ENCODE data around the gene STIM1.

STIM1 gene

GRCh38 chr11:3970108-3970507 lies 114.6 kb downstream of the STIM1 start:
- Histone ChIP-seq H3K9me3 (no peaks in the 10 kb centered on the region), H3K27me3 (ENCODE audit: low read depth) (no peaks in the 10 kb centered on the region), H3K36me3 (replicated peaks) (no peaks in the 10 kb centered on the region), H3K4me1 (no peaks in the 10 kb centered on the region), H3K4me3 (no peak overlapping the region)
- in situ Hi-C loops (cut with MboI; ENCODE audit: low sequenced_read_pairs): no loop called here
- DNase-seq (ENCODE audit: low spot score in 2 of 2): no peak

DNA sequence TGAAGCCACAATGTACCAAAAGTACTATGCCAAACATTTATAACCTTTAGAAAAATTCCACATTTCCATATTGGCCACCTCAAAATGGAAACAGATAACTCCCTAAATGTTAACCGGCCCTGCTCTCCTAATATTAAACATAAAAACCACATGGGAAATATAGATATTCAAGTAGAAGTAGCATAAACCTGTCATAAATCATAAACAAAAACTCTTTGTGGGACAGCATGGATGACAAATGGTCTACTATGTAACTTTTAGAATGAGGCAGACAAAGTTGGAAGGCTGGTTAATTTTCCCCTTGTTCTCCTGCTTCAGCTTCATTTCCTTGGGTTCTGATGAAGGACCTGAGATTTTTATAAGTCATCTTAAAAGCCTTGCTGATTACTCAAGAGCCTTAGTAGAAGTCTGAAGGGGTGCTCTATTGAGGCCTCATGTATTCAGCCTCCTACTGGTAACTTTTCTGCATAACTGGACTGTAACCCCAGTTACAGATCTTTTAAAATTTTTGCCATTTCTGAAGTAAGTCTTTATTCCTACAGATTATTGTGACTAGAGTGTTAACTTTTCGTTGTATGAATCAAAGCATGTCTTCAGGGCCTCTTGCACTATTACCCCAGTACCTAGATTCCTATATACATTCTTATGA lies 116.4 kb downstream of the STIM1 start:
- H3K36me3 ChIP-seq (replicated peaks): no peaks in the 10 kb centered on the region
- in situ Hi-C loops (cut with MboI; ENCODE audit: low sequenced_read_pairs): no loop called here
- H3K4me3 ChIP-seq: no peak overlapping the region
- no peaks in the 10 kb centered on the region for H3K4me1 ChIP-seq
- no peak for DNase-seq (ENCODE audit: low spot score in 2 of 2)
- no peaks in the 10 kb centered on the region for H3K9me3 ChIP-seq
- H3K27me3 ChIP-seq (ENCODE audit: low read depth): no peaks in the 10 kb centered on the region

GRCh38 chr11:3972431-3972830 lies 117.0 kb downstream of the STIM1 start:
- in situ Hi-C loops (cut with MboI; ENCODE audit: low sequenced_read_pairs): no loop called here
- Histone ChIP-seq H3K9me3 (no peaks in the 10 kb centered on the region), H3K4me3 (no peak overlapping the region), H3K27me3 (ENCODE audit: low read depth) (no peaks in the 10 kb centered on the region), H3K4me1 (peaks cover 4% of the 10 kb centered on the region), H3K36me3 (replicated peaks) (no peaks in the 10 kb centered on the region)
- DNase-seq (ENCODE audit: low spot score in 2 of 2): no peak

DNA sequence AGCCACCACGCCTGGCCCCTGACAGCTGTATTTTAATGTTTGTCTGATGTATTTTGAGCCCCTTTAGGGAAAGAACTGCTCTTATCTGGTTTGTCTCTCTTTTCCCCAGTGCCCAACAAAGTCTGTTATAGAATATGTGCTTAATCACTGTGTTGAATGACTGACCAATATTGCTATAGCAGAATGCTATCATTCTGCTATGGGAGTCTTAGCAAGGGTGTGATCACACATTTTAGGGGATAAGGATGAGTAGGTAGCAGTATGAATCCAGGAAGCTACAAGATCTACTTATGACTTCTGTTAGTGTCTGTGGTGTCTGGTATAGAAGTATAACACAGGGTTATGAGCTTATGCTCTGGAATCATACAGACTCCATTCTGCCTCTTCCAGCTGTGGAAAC lies 121.6 kb downstream of the STIM1 start:
- Histone ChIP-seq H3K4me3 (no peak overlapping the region), H3K4me1 (peaks cover 8% of the 10 kb centered on the region), H3K27me3 (ENCODE audit: low read depth) (no peaks in the 10 kb centered on the region), H3K9me3 (no peaks in the 10 kb centered on the region), H3K36me3 (replicated peaks) (no peaks in the 10 kb centered on the region)
- DNase-seq (ENCODE audit: low spot score in 2 of 2): no peak
- in situ Hi-C loops (cut with MboI; ENCODE audit: low sequenced_read_pairs): no loop called here

DNA sequence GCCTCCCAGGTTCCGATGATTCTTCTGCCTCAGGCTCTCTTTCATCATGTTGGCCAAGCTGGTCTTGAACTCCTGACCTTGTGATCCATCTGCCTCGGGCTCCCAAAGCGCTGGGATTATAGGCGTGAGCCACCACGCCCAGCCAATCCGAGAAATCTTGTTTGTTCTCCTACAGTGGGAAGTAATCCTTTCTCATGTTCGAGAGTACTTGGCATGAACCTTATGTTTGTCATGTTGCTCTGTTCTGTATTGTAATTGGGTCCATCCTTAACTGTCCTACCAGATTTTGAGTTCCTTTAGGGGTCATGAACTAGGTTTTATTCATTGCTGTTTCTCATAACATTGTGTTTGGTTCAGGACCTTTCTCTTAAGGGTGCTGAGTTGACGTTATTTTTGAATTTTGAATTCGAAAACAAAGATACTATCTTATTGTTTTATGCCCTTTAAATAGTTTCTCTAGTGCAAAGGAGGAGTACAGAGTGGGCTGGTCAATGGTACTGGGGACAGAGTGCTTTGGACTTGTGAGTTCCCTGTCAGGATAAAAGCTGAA lies 125.7 kb downstream of the STIM1 start:
- Histone ChIP-seq H3K27me3 (ENCODE audit: low read depth) (no peaks in the 10 kb centered on the region), H3K4me1 (peaks cover 11% of the 10 kb centered on the region), H3K9me3 (no peaks in the 10 kb centered on the region), H3K36me3 (replicated peaks) (no peaks in the 10 kb centered on the region), H3K4me3 (no peak overlapping the region)
- no peak for DNase-seq (ENCODE audit: low spot score in 2 of 2)
- in situ Hi-C loops (cut with MboI; ENCODE audit: low sequenced_read_pairs): no loop called here

- no peaks in the 10 kb centered on the region for H3K27me3 ChIP-seq (ENCODE audit: low read depth)
- in situ Hi-C loops (cut with MboI; ENCODE audit: low sequenced_read_pairs): no loop called here
- H3K4me1 ChIP-seq: peaks cover 7% of the 10 kb centered on the region
- H3K36me3 ChIP-seq (replicated peaks): no peaks in the 10 kb centered on the region
- DNase-seq (ENCODE audit: low spot score in 2 of 2): no peak
- H3K9me3 ChIP-seq: no peaks in the 10 kb centered on the region
- no peak overlapping the region for H3K4me3 ChIP-seq
Measured at GRCh38 chr11:3982431-3982830, 127.0 kb downstream of the STIM1 start.

GRCh38 chr11:3983101-3983500 lies 127.6 kb downstream of the STIM1 start:
- in situ Hi-C loops (cut with MboI; ENCODE audit: low sequenced_read_pairs): no loop called here
- no peak for DNase-seq (ENCODE audit: low spot score in 2 of 2)
- H3K27me3 ChIP-seq (ENCODE audit: low read depth): no peaks in the 10 kb centered on the region
- H3K4me3 ChIP-seq: no peak overlapping the region
- H3K36me3 ChIP-seq (replicated peaks): no peaks in the 10 kb centered on the region
- H3K4me1 ChIP-seq: peaks cover 3% of the 10 kb centered on the region; the same call in 1 of the 2 replicates
- no peaks in the 10 kb centered on the region for H3K9me3 ChIP-seq

DNA sequence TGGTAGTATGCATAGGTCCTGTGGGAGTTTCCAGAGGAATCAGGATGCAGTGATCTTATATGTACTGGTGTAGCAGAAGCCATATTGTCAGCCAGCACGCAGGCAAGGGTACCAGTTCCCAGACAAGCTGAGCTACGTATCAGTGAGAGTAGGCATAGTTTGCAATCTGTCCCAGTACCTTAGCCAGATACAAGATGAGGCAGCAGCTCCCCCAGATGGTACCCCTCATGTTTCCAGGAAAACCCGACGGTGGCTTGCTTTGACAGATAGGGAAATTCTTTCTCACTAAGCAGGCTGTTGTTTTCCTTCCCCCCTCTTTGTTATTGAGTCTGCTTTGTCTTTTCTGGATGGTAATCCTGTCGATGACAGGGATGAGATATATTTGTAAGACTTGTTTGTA lies 129.4 kb downstream of the STIM1 start:
- Histone ChIP-seq H3K36me3 (replicated peaks) (no peaks in the 10 kb centered on the region), H3K4me1 (peaks cover 3% of the 10 kb centered on the region; the same call in 1 of the 2 replicates), H3K9me3 (no peaks in the 10 kb centered on the region), H3K27me3 (ENCODE audit: low read depth) (no peaks in the 10 kb centered on the region), H3K4me3 (no peak overlapping the region)
- in situ Hi-C loops (cut with MboI; ENCODE audit: low sequenced_read_pairs): no loop called here
- no peak for DNase-seq (ENCODE audit: low spot score in 2 of 2)

- no peak for DNase-seq (ENCODE audit: low spot score in 2 of 2)
- Histone ChIP-seq H3K4me3 (no peak overlapping the region), H3K27me3 (ENCODE audit: low read depth) (no peaks in the 10 kb centered on the region), H3K9me3 (no peaks in the 10 kb centered on the region), H3K36me3 (replicated peaks) (no peaks in the 10 kb centered on the region), H3K4me1 (peaks cover 3% of the 10 kb centered on the region; the same call in 1 of the 2 replicates)
- in situ Hi-C loops (cut with MboI; ENCODE audit: low sequenced_read_pairs): no loop called here
Measured at GRCh38 chr11:3985631-3986030, 130.2 kb downstream of the STIM1 start.

DNA sequence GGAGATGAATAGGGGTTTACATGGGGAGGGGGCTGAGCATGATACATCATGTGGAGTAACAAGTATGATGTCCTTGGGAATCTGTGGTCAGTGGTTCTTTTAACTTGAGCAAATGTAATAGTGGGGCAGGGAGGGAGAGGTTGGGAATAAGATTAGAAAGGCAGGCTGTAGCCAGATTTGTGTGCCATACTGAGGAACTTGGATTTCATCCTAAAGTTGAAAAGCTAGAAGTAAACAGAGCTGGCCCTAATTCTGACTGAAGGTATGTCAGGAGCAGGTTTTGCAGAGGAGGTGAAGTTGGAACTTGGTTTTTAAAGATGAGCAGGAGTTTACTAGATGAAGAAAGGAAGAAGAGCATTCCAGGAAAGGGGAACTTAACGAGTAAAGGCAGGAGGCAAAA lies 130.8 kb downstream of the STIM1 start:
- Histone ChIP-seq H3K4me1 (peaks cover 3% of the 10 kb centered on the region; the same call in 1 of the 2 replicates), H3K9me3 (no peaks in the 10 kb centered on the region), H3K27me3 (ENCODE audit: low read depth) (no peaks in the 10 kb centered on the region), H3K4me3 (no peak overlapping the region), H3K36me3 (replicated peaks) (no peaks in the 10 kb centered on the region)
- in situ Hi-C loops (cut with MboI; ENCODE audit: low sequenced_read_pairs): no loop called here
- no peak for DNase-seq (ENCODE audit: low spot score in 2 of 2)

DNA sequence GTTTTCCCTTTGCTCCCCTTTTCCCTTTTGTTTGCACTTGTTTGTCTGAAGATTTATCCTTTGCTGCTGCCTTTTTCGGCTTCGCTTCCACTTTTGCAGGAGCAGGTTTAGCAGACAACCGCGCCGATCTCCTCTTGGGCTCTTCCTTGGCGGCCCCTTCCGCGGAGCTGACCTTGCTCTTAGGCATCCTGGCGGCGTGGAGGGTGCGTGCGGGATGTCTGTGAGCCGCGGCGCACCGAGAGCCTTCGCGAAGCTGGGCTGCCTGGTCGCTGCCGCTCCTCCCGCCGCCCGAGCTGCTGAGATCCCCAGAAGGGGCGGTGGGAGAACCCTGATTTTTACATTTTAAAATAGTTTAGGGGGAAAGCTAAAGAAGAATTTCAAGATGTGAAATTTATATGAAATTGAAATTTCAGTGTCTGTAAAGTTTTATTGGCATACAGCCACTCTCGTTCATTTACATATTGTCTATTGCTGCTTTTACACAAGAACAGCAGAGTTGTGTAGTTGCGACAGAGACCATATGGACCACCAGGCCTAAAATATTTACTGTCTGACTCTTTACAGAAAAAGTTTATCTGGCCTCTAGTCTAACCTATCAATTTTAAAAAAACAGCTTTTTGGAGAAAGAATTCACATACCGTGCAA lies 133.9 kb downstream of the STIM1 start:
- H3K27me3 ChIP-seq (ENCODE audit: low read depth): no peaks in the 10 kb centered on the region
- no peaks in the 10 kb centered on the region for H3K36me3 ChIP-seq (replicated peaks)
- H3K4me3 ChIP-seq: no peak overlapping the region
- 0 out of 2 replicates have a peak, but pooled peaks cover 4% of the 10 kb centered on the region for H3K9me3 ChIP-seq
- no peaks in the 10 kb centered on the region; the same call in 1 of the 2 replicates for H3K4me1 ChIP-seq
- DNase-seq (ENCODE audit: low spot score in 2 of 2): no peak
- in situ Hi-C loops (cut with MboI; ENCODE audit: low sequenced_read_pairs): no loop called here

DNA sequence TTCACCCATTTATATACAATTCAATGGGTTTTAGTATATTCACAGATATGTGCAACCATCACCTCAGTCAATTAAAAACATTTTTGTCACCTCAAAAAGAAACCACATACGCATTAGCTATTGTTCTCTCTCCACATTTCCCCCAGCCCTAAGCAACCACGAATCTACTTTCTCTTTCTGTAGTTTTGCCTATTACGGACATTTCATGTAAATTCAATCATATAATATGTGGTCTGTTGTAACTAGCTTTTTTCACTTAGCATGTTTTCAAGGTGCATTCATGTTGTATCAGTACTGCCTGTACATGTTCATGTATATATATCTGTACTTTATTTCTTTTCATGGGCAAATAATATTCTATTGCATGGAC lies 134.4 kb downstream of the STIM1 start:
- Histone ChIP-seq H3K9me3 (0 out of 2 replicates have a peak, but pooled peaks cover 6% of the 10 kb centered on the region), H3K4me1 (no peaks in the 10 kb centered on the region; the same call in 1 of the 2 replicates), H3K4me3 (no peak overlapping the region), H3K36me3 (replicated peaks) (no peaks in the 10 kb centered on the region), H3K27me3 (ENCODE audit: low read depth) (no peaks in the 10 kb centered on the region)
- no peak for DNase-seq (ENCODE audit: low spot score in 2 of 2)
- in situ Hi-C loops (cut with MboI; ENCODE audit: low sequenced_read_pairs): no loop called here

DNA sequence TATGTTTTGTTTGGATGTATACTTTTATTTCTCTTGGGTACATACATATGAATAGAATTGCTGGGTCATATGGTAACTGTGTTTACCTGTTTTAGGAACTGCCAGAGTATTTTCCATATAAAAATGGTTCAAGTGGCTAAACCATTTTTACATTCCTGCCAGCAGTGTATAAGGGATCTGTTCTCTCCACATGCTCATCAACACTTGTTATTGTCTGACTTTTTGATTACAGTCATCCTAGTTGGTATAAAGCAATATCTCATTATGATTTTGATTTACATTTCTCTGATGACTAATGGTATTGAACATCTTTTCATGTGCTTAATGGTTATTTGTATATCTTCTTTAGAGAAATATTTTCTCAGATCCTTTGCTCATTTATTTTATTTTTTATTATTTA lies 134.9 kb downstream of the STIM1 start:
- Histone ChIP-seq H3K9me3 (0 out of 2 replicates have a peak, but pooled peaks cover 6% of the 10 kb centered on the region), H3K36me3 (replicated peaks) (no peaks in the 10 kb centered on the region), H3K27me3 (ENCODE audit: low read depth) (no peaks in the 10 kb centered on the region), H3K4me1 (no peaks in the 10 kb centered on the region), H3K4me3 (no peak overlapping the region)
- in situ Hi-C loops (cut with MboI; ENCODE audit: low sequenced_read_pairs): no loop called here
- DNase-seq (ENCODE audit: low spot score in 2 of 2): no peak

DNA sequence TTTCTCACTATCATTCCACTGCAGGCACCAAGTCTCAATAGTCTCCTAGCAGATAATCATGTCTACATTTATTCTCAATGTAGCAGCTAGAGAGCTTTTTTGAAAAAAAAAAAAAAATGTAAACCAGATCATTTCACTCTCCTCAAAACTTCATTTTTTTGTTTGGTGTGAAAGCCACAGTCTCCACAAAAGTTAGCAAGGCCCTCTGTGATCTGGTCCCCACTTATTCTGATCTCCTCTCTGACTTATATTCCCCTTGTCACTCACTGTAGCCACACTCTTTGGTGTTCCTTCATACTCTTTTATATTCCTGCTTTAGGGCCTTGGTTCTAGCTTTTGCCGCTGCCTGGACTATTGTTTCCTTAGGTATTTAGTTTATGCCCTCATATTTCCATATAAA lies 137.5 kb downstream of the STIM1 start:
- Histone ChIP-seq H3K4me3 (no peak overlapping the region), H3K27me3 (ENCODE audit: low read depth) (no peaks in the 10 kb centered on the region), H3K36me3 (replicated peaks) (no peaks in the 10 kb centered on the region), H3K4me1 (no peaks in the 10 kb centered on the region), H3K9me3 (peaks cover 6% of the 10 kb centered on the region; the same call in 1 of the 2 replicates)
- DNase-seq (ENCODE audit: low spot score in 2 of 2): no peak
- in situ Hi-C loops (cut with MboI; ENCODE audit: low sequenced_read_pairs): no loop called here
